Measurements from ENCODE around the gene NKX2-4.

NKX2-4 gene

GRCh38 chr20:21399005-21399475 is 1.7 kb upstream of the NKX2-4 start:
- H3K27ac Mint-ChIP-seq, result no peak overlapping the region
- H3K9me3 Mint-ChIP-seq, result no peaks in the 10 kb centered on the region
- no peaks in the 10 kb centered on the region for H3K36me3 Mint-ChIP-seq (ENCODE audit: low read depth)
- H3K4me1 Mint-ChIP-seq (ENCODE audit: low read depth), result peaks cover 10% of the 10 kb centered on the region
- H3K27me3 Mint-ChIP-seq, result peaks cover 70% of the 10 kb centered on the region
- intact Hi-C loops (cut with micrococcal nuclease), result loop anchor here (5.0 to 10.0 kb wide), 2 partner anchors 94 to 113 kb away; partner anchors contain the start of genes NKX2-2 and XRN2
- no peak overlapping the region for H3K4me3 Mint-ChIP-seq

DNA sequence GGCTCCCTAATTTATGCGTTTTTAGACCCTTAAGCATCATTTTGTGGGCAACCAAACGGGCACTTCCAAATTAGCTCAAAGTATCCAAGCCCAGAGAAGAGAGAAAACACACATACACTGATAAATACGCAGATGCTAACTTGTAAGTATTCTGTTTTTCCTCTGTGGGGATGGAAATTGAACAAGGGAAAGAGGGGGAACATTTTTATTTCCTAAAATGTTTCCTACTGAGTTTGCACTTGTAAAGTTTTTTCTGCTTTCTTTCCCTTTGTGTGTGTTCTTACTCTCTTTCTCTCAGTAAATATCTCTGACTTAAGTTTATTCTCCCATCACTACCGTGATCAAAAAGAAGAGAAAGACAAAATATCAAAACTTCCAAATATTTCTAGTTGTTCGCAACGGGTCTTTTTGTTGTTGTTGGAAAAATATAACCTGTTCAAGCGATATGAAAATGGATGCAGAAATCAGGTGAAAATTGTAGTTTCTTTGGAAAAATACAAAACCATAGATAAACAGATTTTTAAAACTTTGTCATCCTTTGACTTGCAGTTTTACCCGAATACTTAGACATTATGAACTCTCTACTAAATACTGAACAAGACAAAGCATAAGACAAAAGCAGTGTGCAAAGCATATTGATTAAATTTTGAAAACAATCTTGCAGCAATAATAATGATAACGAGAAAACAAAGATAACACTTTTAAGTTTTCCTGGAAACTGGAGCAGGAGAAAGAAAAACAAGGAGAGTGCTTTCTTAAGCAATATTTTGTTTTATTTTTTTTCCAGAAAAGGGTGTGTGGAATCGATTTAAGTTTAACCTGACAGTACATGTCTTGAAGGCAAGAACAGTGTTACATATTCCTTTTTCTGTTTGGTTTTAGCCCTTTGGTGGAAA is 1.0 kb upstream of the NKX2-4 start:
- Mint-ChIP-seq H3K4me3 (no peak overlapping the region), H3K9me3 (no peaks in the 10 kb centered on the region), H3K27me3 (peaks cover 70% of the 10 kb centered on the region), H3K36me3 (ENCODE audit: low read depth) (no peaks in the 10 kb centered on the region), H3K4me1 (ENCODE audit: low read depth) (peaks cover 10% of the 10 kb centered on the region), H3K27ac (no peak overlapping the region)
- intact Hi-C loops (cut with micrococcal nuclease), result loop anchor here (5.0 to 10.0 kb wide), 2 partner anchors 94 to 114 kb away; partner anchors contain the start of genes NKX2-2 and XRN2

DNA sequence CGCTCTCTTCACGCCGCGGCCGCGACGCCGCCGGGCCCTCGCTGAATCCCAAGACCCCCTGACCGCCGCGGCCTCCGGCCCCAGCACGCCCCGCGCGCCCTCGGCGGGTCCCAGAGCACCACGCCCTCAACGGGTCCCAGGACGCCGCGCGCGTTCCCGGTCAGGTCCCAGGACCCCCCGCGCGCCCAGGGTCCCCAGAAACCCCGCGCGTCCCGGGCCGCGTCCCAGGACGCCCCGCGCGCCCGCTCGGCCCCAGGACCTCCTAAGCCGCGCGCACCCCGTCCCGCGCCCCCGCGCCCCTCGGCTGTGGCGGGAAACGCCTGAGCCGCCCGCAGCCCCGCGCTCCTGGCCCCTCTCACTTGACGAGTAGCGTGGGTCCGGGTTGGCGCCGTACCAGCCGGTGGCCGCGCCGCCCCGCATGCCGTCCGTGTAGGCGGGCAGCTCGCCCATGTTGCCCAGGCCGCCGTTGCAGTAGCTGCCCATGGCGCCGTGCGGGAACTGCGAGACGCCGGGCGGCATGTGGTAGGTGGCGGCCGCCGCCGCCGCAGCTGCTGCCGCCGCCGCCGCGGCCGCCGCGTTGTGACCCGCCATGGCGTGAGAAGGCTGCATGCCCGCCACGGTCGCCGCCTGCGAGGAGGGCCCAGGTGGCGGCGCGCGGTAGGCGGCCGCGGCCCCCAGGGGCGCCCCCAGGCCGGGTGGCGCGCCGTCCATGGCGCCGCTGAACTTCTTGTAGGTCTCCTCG is 556 bp downstream of the NKX2-4 start:
- intact Hi-C loops (cut with micrococcal nuclease), result loop anchor here (5.0 to 10.0 kb wide), 2 partner anchors 92 to 116 kb away; partner anchors contain the start of genes NKX2-2 and XRN2

DNA sequence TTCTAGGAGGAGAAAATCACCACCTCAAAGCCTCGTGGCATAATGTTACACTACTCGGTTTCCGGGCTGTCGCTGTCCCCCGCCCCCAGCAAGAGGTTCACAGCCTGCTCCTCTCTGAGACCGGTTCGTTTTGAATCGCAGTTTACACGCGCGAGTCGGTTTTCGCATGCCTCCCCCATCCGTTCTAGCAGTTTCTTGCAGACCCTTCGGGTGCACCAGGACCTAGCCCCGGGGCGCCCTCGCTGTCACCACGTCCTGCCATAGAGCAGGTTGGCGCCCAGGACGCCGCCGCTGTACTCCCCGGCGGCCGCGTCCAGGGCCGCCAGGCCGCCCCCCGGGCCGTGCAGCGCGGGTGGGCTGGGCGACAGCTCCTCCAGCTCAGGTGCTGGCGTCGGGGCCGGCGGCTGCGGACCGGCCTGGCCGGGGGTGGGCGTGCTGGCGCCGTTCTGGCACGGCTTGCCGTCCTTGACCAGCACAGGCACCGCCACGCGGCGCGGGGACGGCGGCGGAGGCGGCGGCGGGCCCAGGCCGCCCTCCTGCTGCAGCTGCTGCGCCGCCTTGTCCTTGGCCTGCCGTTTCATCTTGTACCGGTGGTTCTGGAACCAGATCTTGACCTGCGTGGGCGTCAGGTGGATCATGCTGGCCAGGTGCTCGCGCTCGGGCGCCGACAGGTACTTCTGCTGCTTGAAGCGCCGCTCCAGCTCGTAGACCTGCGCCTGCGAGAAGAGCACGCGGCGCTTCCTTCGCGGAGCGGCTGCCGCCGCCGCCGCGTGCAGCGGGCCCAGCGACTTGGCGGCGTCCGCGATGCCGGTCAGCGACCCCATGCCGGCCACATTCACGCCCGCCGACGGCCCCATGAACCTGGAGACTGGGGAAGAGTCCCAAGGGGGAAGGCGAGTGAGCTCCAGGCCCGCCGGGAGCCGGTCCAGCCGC is 1.4 kb downstream of the NKX2-4 start:
- intact Hi-C loops (cut with micrococcal nuclease), result loop anchor here (5.0 to 10.0 kb wide), 2 partner anchors 91 to 116 kb away; partner anchors contain the start of genes NKX2-2 and XRN2
- H3K27ac Mint-ChIP-seq, result no peak overlapping the region
- H3K36me3 Mint-ChIP-seq (ENCODE audit: low read depth), result peaks cover 3% of the 10 kb centered on the region
- H3K4me1 Mint-ChIP-seq (ENCODE audit: low read depth), result peaks cover 27% of the 10 kb centered on the region
- peak overlapping the region; percentile 52 for H3K4me3 Mint-ChIP-seq
- H3K9me3 Mint-ChIP-seq, result no peaks in the 10 kb centered on the region
- H3K27me3 Mint-ChIP-seq, result peaks cover 75% of the 10 kb centered on the region

More for the DNA sequence above, 556 bp downstream of the NKX2-4 start:
- Mint-ChIP-seq H3K36me3 (ENCODE audit: low read depth) (no peaks in the 10 kb centered on the region), H3K27ac (no peak overlapping the region), H3K4me1 (ENCODE audit: low read depth) (peaks cover 20% of the 10 kb centered on the region), H3K9me3 (no peaks in the 10 kb centered on the region), H3K27me3 (peaks cover 75% of the 10 kb centered on the region), H3K4me3 (peak overlapping the region; percentile 52)

DNA sequence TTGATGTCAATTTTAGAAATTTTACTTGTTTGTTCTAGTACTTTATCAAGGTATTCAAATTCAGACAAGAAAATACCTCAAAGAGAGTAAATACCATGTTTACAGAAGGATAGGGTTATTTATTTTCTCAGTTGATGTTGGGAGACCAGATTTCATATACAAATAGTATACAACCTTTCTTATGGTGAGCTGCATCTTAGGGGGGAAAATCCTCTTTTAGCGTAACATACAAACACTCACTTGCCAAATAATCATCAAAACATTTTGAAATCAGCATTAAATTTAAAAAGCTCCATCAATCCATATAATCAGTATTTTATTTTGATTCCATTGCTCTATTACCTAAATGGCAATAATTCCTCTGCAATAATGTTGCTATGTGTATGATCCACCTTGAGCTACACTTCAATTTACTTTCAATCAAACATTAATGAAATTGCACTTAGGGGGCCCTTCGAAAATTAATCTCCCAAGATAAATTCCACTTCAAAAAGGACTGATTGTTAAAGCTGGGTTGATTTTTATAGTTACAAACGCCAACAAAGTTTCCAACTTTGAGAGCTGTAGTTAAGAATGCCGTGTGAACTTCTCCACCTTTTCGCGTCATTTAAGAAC is 2.2 kb downstream of the NKX2-4 start:
- Mint-ChIP-seq H3K36me3 (ENCODE audit: low read depth) (peaks cover 10% of the 10 kb centered on the region), H3K27ac (no peak overlapping the region), H3K4me1 (ENCODE audit: low read depth) (peaks cover 29% of the 10 kb centered on the region), H3K27me3 (peaks cover 76% of the 10 kb centered on the region), H3K9me3 (no peaks in the 10 kb centered on the region), H3K4me3 (no peak overlapping the region)
- intact Hi-C loops (cut with micrococcal nuclease), result loop anchor here (5.0 to 10.0 kb wide), 2 partner anchors 90 to 117 kb away; partner anchors contain the start of genes NKX2-2 and XRN2

- intact Hi-C loops (cut with micrococcal nuclease), result loop anchor here (10.0 kb wide), 1 partner anchor 90 kb away; the partner anchor contains the start of gene XRN2
- peaks cover 73% of the 10 kb centered on the region for H3K27me3 Mint-ChIP-seq
- no peak overlapping the region for H3K4me3 Mint-ChIP-seq
- no peaks in the 10 kb centered on the region for H3K9me3 Mint-ChIP-seq
- H3K27ac Mint-ChIP-seq, result no peak overlapping the region
- peaks cover 29% of the 10 kb centered on the region for H3K4me1 Mint-ChIP-seq (ENCODE audit: low read depth)
- peaks cover 14% of the 10 kb centered on the region for H3K36me3 Mint-ChIP-seq (ENCODE audit: low read depth)
These were observed 2.8 kb downstream of the NKX2-4 start for GRCh38 chr20:21394551-21394950.

DNA sequence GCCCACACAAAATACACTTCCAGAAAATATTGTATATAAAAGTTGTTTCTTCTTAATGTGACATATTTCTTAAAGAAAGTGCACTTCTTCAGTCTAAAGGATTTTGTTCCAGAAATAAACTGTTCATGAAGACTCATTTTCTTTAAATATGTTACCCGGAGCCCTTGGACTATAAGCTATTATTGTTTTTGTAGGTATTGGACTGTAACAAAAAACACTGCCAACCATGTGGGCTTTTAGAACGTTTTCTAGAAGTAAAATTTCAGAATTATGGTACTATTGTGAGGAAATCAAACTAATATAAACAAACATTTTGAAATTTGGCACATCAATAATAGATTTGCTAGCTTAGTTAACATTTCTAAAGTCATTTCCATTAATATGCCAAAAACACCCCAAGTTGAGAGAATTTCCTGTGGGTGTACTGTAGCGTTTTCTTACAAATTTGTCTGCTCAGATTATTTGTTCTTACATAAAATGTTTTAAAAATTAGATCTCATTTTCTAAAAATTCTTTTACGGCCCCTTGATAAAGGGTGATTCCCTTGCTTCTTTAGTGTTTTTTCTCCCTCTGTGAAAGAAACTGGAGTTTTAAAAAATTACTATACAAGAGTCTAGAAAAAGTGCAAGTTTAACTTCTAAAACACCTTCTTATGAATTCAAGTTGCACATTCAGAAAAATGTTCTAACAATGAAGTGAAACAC is 3.4 kb downstream of the NKX2-4 start:
- H3K4me3 Mint-ChIP-seq, result no peak overlapping the region
- no peak overlapping the region for H3K27ac Mint-ChIP-seq
- H3K9me3 Mint-ChIP-seq, result no peaks in the 10 kb centered on the region
- H3K4me1 Mint-ChIP-seq (ENCODE audit: low read depth), result peaks cover 29% of the 10 kb centered on the region
- H3K36me3 Mint-ChIP-seq (ENCODE audit: low read depth), result peaks cover 20% of the 10 kb centered on the region
- intact Hi-C loops (cut with micrococcal nuclease), result loop anchor here (10.0 kb wide), 1 partner anchor 89 kb away; the partner anchor contains the start of gene XRN2
- peaks cover 68% of the 10 kb centered on the region for H3K27me3 Mint-ChIP-seq

GRCh38 chr20:21393166-21393565 is 4.2 kb downstream of the NKX2-4 start:
- Mint-ChIP-seq H3K9me3 (no peaks in the 10 kb centered on the region), H3K27ac (no peak overlapping the region), H3K4me1 (ENCODE audit: low read depth) (peaks cover 29% of the 10 kb centered on the region), H3K36me3 (ENCODE audit: low read depth) (peaks cover 22% of the 10 kb centered on the region), H3K4me3 (no peak overlapping the region), H3K27me3 (peaks cover 60% of the 10 kb centered on the region)
- intact Hi-C loops (cut with micrococcal nuclease), result loop anchor here (10.0 kb wide), 1 partner anchor 88 kb away; the partner anchor contains the start of gene XRN2

DNA sequence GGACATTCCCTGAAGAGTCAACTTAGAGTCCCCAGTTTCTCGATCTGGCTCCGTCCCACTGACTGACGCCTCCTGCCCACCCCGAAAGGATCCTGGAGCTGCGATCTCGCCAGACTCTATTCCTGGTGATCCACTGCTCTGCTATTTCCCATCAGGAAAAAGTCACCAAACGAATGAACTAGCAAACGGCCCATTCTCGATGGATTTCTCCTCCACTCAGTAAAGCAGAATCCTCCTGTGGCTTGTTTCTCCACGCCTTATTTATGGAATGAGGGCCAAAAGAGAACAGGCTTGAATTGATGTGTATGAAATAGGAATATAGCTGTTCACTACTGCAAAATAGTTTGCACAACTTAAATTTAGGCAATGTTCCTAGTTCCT is 5.4 kb downstream of the NKX2-4 start:
- Mint-ChIP-seq H3K36me3 (ENCODE audit: low read depth) (peaks cover 34% of the 10 kb centered on the region), H3K27ac (no peak overlapping the region), H3K9me3 (no peaks in the 10 kb centered on the region), H3K27me3 (peaks cover 49% of the 10 kb centered on the region), H3K4me3 (no peak overlapping the region), H3K4me1 (ENCODE audit: low read depth) (peaks cover 23% of the 10 kb centered on the region)
- intact Hi-C loops (cut with micrococcal nuclease), result loop anchor here (10.0 kb wide), 1 partner anchor 87 kb away; the partner anchor contains the start of gene XRN2

DNA sequence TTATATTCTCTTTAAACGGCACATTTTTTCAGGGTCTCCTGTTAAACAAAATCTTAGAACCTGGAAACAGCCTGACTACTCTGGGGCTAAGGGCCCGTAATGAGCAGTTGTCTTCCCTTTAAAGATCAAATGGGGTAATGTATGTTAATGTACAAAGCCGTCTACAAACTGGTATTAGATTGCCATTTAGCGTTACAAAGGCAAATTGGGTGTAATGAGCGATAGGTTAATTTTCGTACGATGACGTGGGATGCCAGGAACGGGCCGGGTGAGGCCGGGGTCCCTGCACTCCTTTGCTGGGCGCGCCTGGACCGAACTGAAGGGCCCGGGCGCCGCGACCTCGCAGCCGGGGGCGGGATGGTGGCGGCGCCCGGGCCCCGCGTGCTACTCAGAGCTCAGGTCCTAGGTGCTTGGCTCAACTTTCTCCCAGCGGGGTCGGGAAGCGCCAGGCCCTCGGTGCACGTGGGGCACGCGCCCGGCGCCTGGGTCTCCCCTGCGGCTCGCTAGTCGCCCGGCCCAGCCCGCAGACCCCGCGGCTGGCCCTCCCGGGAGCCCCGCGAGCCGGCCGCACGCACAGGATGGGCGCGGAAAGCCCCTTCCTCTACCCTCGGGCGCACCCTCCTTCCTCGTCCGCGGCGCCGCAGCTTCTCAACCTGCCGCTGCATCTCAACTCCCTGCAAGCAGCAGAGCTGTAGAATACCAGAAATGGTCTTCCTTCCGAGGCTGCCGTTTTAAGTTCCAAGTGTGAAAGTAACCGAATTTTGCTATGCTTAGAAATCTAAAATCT is 5.9 kb downstream of the NKX2-4 start:
- Mint-ChIP-seq H3K9me3 (no peaks in the 10 kb centered on the region), H3K36me3 (ENCODE audit: low read depth) (peaks cover 39% of the 10 kb centered on the region), H3K27ac (no peak overlapping the region), H3K27me3 (peaks cover 47% of the 10 kb centered on the region), H3K4me3 (no peak overlapping the region), H3K4me1 (ENCODE audit: low read depth) (peaks cover 23% of the 10 kb centered on the region)
- intact Hi-C loops (cut with micrococcal nuclease), result loop anchor here (10.0 kb wide), 1 partner anchor 87 kb away; the partner anchor contains the start of gene XRN2

GRCh38 chr20:21390768-21391167 is 6.6 kb downstream of the NKX2-4 start:
- Mint-ChIP-seq H3K4me3 (no peak overlapping the region), H3K27me3 (peaks cover 43% of the 10 kb centered on the region), H3K4me1 (ENCODE audit: low read depth) (peaks cover 23% of the 10 kb centered on the region), H3K36me3 (ENCODE audit: low read depth) (peaks cover 46% of the 10 kb centered on the region), H3K9me3 (no peaks in the 10 kb centered on the region), H3K27ac (no peak overlapping the region)
- intact Hi-C loops (cut with micrococcal nuclease), result loop anchor here (10.0 kb wide), 1 partner anchor 86 kb away; the partner anchor contains the start of gene XRN2
